GM18520 (cell line): Measurements from ENCODE around the gene SENP6.
"Not testable (repeated sequence)": the region's sequence is repeated elsewhere in the genome, so short reads cannot be mapped to it uniquely, and the experiment has no call there.

Experiments
- ATAC-seq: cut with Tn5 transposase; IDR thresholded peaks from one replicate; pipeline ENCODE4 v1.9.1; 2021; ENCODE audit not compliant: unreplicated experiment

Gene SENP6

DNA sequence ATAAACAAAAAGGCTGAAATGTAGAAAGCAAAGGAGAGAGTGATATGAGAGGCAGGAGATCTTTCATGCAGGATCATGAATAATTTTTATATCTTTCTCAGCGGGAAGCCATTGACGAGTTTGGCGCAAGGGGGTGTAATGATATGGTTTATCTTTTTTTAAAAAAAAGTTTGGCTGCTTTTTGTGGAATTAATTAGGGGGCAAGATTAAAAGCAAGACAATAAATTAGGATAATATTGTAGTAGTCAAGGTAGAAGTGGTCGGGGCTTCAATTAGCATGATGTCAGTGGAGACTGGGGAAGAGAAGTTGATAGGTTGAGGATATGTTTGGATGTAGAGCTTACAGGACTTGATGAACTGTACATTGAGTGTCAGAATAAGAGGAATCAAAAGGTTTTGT lies 4.0 kb downstream of the SENP6 start:
- no peak for ATAC-seq

DNA sequence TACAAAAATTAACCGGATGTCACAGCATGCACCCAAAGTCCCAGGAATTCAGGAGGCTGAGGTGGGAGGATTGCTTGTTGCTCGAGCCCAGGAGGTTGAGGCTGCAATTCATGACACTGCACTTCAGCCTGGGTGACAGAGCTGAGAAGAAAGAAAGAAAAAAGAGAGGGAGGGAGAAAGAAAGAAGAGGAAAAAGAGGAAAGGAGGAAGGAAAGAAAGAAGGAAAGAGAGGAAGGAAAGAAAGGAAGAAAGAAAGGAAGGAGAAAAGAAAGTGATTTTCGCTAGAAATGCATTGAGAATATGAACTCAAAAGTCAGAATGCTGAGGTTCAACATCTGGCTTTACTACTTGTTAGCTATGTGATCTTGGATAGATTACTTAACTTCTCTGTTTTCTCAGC lies 6.6 kb downstream of the SENP6 start:
- ATAC-seq = no peak

DNA sequence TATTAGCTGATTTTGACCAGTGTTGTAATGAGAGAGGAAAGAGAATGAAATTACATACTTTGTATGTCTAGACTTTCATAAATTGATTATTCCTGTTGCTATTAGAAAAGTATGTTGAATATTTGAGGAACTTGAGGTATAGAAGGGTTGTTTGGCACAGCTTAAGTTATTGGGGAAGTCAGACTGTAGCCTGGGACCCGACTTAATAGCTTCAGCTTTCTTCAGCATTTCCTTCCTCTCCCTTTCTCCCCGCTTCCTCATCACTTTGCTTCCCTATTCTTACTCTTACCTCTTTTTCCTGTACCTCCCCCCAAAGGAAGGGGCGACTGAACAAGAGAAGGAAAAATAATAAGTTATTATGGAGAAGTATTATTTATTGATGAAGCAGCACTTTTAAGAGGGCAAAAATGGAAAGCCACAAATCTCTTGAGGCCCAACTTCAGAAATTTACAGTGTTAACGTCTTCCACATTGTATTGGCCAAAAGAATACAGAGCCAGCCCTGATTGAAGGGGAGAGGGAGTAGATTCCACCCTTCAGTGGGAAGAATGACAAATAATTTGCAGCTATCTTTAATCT lies 7.4 kb downstream of the SENP6 start:
- no peak for ATAC-seq

DNA sequence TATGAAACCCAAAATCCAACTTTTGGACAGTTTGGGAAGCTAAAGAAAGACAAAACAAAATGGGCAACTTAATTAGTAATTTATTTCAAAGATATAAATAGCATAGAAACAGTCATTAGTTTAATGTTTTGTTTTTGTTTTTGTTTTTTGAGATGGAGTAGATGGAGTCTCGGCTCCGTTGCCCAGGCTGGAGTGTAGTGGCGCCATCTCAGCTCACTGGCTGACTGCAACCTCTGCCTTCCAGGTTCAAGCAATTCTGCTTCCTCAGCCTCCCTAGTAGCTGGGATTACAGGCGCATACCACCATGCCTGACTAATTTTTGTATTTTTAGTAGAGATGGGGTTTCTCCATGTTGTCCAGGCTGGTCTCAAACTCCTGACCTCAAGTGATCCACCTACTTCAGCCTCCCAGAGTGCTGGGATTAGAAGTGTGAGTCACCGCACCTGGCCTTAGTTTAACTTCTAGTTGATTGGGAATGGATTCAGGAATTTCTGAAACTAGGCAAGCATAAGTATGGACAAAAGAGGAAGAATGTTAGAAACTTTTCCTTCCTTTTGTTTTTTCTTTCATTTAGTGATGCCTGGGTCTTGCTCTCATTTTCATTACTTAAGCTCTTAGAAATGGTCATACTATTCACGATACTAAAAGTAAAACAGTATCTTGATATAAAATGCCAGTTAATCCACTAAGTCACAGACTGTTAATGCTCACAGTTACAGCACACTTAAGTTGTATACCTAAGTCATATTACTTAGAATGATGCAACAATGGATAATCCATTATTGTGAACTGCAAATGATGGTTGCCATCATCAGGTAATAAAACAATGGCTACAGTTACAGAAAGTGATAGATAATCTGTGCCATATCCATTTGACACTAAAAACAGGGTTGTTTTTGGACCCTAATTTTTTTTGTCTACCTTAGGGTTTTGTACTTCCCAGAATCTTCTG lies 8.2 kb downstream of the SENP6 start:
- ATAC-seq = no peak

DNA sequence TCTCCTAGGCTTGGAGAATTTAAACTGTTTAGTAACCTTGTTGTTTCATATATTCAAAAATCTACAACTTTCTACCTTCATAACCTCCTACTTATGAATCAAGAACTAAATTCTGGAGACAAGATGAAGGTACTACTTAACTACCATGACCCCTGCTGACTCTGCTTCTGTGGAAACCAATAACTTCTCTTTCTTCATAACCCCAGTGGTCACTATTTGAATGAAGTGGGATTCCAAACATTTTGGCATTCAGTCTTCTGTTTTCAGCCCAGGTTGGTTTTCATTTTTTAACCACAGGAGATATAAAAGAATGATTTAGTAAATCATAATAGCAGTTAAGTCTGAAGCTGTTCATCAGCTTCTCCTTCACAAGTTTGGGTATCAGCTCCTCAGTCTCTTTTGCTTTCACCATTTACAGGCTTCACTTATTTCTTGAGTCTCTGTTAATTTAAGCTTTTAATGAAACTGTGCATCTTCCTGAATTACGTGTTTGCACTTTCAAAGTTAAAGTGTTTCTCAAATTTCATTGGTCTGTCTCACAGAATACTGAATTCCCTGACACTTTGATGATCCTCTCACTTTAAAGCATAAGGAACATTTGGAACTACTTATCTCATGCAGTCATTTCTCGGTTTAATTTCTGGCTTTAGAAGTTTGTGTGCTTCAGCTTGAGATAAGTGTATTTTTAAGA lies 9.5 kb downstream of the SENP6 start:
- no peak for ATAC-seq

DNA sequence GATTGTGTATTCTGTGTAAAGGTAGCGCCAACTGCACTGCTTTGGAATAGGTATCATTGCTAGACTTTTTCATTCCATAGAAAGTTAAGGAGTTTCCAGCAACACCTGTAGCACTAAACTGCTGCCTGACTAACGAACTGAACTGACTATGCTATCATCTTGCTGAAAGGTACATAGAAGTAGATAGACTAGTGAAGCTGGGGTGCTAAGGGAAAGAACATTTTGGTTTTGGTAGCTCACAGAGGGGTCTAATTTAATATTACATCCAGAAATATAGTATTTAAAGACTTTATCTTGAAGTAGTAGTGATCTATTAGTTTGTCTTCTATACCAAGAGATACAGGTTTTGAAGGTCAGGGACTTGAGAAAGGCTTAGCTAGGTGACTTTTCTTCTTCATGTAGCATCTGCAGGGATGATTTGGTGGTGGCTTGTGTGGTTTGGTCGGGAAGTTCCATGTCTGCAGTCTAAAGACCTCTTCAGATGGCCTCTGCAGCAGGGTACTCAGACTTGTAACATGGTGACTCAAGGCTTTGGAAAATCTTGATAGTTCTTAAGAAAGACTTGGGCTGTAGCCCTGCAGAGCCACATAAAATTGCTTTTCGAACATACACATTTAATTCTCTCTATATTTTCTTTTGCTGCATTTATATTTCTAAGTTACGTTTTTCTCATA lies 10.2 kb downstream of the SENP6 start:
- no peak for ATAC-seq

DNA sequence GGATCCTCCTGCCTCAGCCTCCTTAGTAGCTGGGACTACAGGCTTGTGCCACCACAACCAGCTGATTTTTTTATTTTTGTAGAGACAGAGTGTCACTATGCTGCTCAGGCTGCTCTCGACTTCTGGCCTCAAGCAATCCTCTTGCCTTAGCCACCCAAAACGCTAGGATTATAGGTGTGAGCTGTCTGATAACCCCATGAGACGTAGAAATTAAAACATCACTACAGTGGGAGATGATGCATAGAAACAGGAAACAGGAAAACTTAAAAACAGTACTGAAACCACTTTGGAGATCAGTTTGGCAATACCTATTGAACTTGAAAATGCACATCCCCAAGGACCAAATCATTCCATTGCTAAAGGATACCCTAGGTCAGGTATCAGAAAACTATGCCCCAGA lies 10.8 kb downstream of the SENP6 start:
- ATAC-seq = no peak

DNA sequence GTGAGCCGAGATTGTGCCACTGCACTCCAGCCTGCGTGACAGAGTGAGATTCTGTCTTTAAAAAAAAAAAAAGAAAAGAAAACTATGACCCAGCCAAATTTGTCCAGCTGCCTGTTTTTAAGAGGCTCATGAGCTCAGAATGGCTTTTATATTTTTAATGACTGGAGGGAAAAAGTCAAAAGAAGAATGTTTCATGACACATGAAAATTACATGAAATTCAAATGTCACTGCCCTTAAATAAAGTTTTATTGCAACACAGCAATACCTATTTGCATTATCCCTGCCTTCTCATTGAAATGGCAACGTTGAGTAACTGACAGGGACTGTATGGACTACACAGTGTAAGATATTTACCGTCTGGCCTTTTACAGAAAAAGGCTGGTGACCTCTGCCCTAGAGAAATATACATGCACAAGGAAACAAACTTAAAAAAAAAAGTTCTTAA lies 11.4 kb downstream of the SENP6 start:
- no peak for ATAC-seq

DNA sequence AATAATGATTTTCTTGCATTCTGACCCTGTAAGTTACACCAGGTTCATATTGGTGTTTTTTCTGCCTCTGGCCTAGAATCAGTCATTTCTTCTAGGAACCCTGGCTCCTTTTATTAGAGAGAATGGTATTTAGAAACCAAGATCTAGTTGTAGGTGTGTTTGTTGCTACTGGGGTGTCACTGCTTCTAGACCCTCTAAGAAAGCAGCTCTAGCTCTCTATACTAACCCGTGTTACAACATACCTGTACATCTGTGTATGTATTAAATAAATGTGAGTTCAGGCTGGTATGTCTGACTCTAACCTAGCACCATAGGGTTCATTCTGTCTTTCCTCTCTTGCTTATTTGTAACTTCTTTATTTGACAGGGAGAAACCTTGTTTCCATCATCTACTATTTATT lies 16.8 kb downstream of the SENP6 start:
- no peak for ATAC-seq

DNA sequence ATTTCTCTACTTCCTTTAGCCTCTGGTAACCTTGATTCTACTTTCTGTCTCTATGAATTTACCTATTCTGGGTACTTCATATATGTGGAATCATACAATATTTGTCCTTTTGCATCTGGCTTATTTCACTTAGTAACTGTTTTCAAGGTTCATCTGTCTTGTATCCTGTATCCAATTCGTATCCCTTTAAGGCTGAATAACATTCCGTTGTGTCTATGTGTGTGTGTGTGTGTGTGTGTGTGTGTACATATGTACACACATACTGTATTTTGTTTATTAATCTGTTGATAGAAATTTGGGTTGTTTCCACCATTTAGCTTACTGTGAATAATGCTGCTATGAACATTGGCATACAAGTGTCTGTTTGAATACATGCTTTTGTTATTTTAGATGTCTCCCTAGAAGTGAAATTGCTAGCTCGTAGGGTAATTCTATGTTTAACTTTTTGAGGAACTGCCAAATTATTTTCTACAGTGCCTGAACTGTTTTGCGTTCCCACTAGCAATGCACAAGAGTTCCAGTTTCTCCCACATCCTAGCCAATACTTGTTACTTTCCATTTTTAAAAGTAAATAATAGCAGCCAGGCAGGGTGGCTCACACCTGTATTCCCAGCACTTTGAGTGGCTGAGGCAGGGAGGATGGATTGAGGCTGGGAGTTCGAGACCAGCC lies 17.7 kb downstream of the SENP6 start:
- no peak for ATAC-seq

DNA sequence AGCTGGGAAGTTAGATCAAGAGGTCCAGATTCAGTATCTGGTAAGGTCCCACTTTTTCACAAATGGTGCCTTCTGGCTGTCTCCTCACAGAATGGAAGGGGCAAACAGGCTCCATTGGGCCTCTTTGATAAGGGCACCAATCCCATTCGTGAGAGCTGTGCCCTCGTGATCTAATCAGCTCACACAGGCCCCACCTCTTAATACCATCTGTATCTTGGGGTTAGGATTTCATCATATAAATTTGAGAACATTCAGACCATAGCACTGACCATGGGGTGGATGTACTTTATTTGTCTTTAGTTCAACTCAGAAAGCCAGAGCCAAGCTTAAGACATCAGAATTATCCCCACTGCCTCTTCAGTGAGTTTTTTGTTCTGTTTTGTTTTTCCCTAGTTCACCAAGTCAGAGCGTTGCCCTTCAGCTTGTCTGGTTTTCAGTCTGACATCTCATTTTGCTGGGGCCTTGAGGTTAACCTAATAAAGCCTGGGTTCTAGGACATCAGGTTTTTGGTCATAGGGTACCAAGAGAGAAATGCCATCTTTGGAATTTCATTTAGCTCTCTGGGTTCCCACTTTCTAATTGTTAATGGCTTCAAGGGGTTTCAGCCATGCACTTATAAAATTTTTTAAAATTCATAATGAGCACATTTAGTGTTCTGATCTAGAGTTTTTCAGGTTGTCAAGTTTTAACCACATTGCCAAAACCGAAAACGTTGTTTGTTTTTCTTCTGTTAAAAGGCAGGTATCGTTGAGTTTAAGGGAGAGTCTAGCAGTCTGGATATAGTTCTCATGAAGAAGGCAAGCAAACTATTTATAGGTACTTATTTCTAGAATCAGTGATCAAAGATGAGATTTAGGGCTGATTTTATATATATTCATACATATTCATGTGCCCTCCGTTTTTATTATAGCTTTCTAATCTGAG lies 19.0 kb downstream of the SENP6 start:
- no peak for ATAC-seq

DNA sequence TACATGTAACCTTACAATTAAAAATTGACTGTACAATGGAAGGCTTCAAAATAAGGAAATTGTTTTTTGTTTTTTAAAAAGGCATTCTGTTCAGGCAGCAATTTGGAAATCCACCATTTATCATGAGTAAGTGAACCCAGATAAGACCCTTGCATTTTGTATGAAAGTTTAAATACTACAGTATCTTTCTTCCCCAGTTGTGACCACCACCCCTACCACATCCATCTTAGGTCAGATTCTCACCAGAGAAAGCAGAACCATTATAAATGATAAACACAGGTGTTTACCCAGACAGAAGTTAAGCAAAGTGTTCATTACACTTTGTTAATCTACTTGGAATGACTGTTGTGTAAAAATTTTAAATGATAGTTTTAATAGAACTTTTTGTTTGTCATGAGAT lies 20.2 kb downstream of the SENP6 start:
- no peak for ATAC-seq

DNA sequence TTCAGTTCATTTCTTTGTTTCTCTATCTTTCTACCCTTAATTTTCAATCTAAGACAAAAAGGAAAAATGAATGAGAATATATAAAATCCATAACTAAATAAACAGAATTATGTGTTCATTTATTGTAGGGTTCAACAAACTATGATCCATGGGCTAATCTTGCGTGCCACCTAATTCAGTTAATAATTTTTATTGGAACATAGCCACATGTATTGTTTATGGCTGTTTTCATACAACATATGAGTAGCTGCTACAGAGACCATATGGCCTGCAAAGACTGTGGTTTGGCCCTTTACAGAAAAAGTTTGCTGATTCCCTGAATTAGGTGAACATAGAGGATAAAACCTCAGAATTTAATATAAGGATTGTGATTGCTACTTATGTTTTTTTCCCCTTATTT lies 21.8 kb downstream of the SENP6 start:
- no peak for ATAC-seq

DNA sequence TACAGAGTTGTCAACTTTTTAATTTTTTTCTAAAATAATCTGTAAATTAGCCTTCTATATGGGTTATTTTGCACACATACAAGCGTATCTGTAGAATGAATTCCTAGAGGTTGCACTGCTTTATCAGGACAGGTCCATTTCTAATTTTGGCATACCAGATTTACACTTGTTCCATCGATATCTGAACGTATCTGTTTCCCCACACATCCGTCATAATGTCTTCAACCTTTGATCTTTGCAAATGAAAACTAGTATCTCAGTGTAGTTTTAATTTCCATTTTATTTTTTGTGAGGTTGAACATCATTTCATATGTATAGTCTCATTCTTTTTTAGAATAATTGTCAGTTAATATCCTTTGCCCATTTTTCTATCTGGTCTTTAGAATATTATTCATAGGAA lies 22.7 kb downstream of the SENP6 start:
- no peak for ATAC-seq

DNA sequence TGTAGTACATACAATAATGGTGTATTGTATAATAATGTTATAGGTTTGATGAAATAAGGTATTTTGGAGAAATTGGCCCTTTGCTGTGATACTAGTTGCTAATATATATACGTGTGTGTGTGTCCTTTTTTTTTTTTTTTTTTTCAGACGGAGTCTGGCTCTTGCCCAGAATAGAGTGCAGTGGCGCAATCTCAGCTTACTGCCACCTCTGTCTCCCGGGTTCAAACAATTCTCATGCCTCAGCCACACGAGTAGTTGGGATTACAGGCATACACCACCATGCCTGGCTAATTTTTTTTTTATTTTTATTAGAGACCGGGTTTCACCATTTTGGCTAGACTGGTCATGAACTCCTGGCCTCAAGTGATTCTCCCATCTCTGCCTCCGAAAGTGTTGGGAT lies 23.3 kb downstream of the SENP6 start:
- ATAC-seq = no peak

DNA sequence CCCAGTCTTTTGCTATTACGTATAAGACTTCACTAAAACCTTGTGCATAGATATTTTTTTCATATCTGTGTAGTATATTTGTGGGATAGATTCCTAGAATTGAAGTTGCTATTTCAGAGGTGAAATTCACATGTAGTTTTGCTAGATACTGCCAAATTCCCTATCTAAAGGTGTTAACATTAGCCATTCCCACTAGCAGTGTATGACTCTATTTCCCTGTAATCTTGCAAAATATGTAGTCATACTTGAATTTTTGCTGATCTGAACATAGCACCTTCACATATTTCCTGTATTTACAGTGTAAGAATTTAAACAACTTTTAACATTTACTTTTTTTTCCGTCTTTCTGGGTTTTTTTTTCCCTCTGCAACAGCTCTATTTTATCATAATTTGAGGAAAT lies 24.9 kb downstream of the SENP6 start:
- no peak for ATAC-seq

DNA sequence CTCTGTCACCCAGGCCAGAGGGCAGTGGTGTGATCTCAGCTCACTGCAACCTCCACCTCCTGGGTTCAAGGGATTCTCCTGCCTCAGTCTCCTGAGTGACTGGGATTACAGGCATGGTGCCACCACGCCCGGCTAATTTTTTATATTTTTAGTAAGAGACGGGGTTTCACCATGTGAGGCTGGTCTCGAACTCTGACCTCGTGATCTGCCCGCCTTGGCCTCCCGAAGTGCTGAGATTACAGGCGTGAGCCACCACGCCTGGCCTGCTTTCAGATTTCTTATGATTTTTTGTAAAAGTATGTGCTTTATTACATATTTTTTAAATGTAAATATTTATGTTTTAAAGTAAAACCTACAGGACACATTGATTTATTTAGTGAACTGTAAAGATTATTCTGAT lies 26.0 kb downstream of the SENP6 start:
- ATAC-seq = not testable (repeated sequence)

DNA sequence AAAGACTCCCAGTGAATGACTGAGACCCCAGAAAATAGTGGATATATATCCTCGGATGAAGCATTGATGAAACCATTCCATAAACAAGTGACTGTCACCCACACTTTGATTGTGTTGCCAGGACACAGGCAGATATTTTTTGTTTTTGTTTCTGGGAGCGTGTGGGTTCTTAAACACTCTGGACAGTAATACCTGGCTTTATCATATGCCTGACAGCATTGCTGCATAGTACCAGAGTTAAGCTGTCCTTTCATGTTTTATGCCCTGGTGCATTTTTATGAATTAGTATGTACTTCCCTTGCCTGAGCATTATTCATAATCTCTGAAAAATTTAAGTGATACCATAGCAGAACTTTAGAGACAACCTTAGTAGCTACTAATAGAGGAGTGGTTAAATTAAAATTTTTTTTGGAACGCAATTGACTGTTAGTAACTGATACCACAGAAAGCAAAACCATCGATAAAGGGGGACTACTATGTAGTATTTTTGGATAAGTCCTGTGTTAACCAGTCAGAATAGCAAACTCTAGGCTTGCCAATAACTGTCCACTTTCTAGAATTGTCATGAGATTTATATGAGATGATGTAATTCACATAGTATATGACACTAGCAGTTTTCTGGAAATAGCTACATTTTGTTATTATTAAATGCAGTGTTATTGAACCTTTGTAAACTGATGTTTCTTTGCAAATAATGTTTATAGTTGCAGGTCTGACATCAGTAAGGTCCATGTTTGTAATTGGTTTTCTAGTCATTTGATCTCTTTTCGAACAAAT lies 30.4 kb downstream of the SENP6 start:
- no peak for ATAC-seq

DNA sequence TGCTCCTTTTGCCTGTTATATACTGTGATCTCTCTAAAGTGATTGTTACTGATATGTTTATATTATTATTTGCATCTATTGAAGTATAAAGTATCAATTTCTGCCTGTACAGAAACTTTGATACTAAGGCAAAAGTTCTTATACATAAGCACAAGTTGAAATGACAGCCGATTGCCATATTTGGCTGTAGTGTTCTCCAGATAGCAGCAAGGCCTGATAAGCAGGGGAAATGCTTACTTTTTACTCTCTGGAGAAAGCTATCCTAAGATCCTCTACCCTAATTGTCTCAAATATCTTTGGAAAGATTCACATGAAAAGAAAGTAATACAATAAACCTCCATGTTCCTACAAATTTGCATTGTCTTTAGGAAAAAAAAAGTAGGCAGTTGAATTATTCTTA lies 31.4 kb downstream of the SENP6 start:
- no peak for ATAC-seq
